ENCODE results near the gene C19orf18.
A peak's percentile ranks its signal among the peaks of the same experiment; 100 is the strongest.
"Not testable (repeated sequence)": the region's sequence is repeated elsewhere in the genome, so short reads cannot be mapped to it uniquely, and the experiment has no call there.

C19orf18 gene

GRCh38 chr19:57974434-57974833 is at the start of gene C19orf18:
TSS of gene C19orf18 (minus strand) at chr19:57974534. CDS start at chr19:57974432, 102 bp downstream.
- FAIRE-seq = no peak

GRCh38 chr19:58022283-58022660 is 47.9 kb upstream of the C19orf18 start:
- no peak for FAIRE-seq

- FAIRE-seq = no peak
Observed at GRCh38 chr19:58021541-58022282, 47.4 kb upstream of the C19orf18 start.

GRCh38 chr19:58020129-58020528 is 45.8 kb upstream of the C19orf18 start:
- FAIRE-seq = no peak

GRCh38 chr19:58014141-58014540 is 39.8 kb upstream of the C19orf18 start:
- FAIRE-seq = no peak

- FAIRE-seq = no peak
Observed at GRCh38 chr19:58010507-58010906, 36.2 kb upstream of the C19orf18 start.

GRCh38 chr19:58009666-58010301 is 35.5 kb upstream of the C19orf18 start:
- FAIRE-seq = no peak

- no peak for FAIRE-seq
Observed at GRCh38 chr19:58009301-58009665, 34.9 kb upstream of the C19orf18 start.

GRCh38 chr19:58008877-58009276 is 34.5 kb upstream of the C19orf18 start:
- not testable (repeated sequence) for FAIRE-seq

- FAIRE-seq = no peak
Observed at GRCh38 chr19:58007285-58007684, 33.0 kb upstream of the C19orf18 start.

GRCh38 chr19:58003174-58003828 is 29.0 kb upstream of the C19orf18 start:
- FAIRE-seq = no peak

- FAIRE-seq = no peak
Observed at GRCh38 chr19:58002384-58003173, 28.2 kb upstream of the C19orf18 start, which contains the start of gene ZNF606. TSS of gene ZNF606 (minus strand) at chr19:58002820. CDS start at chr19:58001319, 1,501 bp downstream.

- FAIRE-seq = no peak
Observed at GRCh38 chr19:58001895-58002369, 27.6 kb upstream of the C19orf18 start.

GRCh38 chr19:58000677-58001076 is 26.3 kb upstream of the C19orf18 start:
- no peak for FAIRE-seq

GRCh38 chr19:57992841-57993240 is 18.5 kb upstream of the C19orf18 start:
- FAIRE-seq = no peak

- no peak for FAIRE-seq
Observed at GRCh38 chr19:57978586-57979289, 4.4 kb upstream of the C19orf18 start.

- no peak for FAIRE-seq
Observed at GRCh38 chr19:57964761-57965160, 9.6 kb downstream of the C19orf18 start.

- no peak for FAIRE-seq
Observed at GRCh38 chr19:57961785-57962184, 12.5 kb downstream of the C19orf18 start.

GRCh38 chr19:57954996-57955395 is 19.3 kb downstream of the C19orf18 start:
- no peak for FAIRE-seq

GRCh38 chr19:57949702-57950101 is 24.6 kb downstream of the C19orf18 start:
- FAIRE-seq = no peak

GRCh38 chr19:57949296-57949695 is 25.0 kb downstream of the C19orf18 start:
- no peak for FAIRE-seq

GRCh38 chr19:57947419-57948134 is 26.8 kb downstream of the C19orf18 start, which contains the start of gene ZNF256:
TSS of gene ZNF256 (minus strand) at chr19:57947706. CDS start at chr19:57947474, 232 bp downstream.
- peak; percentile 97 for FAIRE-seq

All from TTC549 (cell line).